SK-N-SH (cell line): Measurements from ENCODE around the gene SELPLG. TPM values are rescaled to one million over a fixed set of nuclear protein-coding genes. Genes with fewer than 3 reads are reported as not detected.

ENCODE experiments used
- CTCF ChIA-PET: fragments of 300-600, 350-600 bp; formaldehyde crosslinking; extraction: SDS; loops from one replicate; lab custom pipeline; 2021; lab: Yijun Ruan, JAX
- POLR2A ChIA-PET: fragments of 350-600 bp; sonication (Branson Sonifier 250); formaldehyde crosslinking; extraction: SDS; loops from one replicate; lab custom pipeline; 2020; ENCODE audit warnings: antibody characterized with exemption, inconsistent platforms; lab: Yijun Ruan, JAX
- DNase-seq: peaks from one replicate; pipeline ENCODE4 v3.0.0; 2012
- H2AFZ ChIP-seq: fragments of 200-600 bp; sonication (generic); 2 replicates; pipeline ENCODE4 v1.8.1; 2016; ENCODE audit warnings: antibody characterized with exemption, mild to moderate bottlenecking, low read depth
- H3F3A ChIP-seq: fragments of 200-600 bp; sonication (generic); replicated peaks from 2 replicates; pipeline ENCODE3; 2016; ENCODE audit warnings: antibody characterized with exemption, mild to moderate bottlenecking; ENCODE audit not compliant: insufficient read depth
- H3K27ac ChIP-seq, 2 experiments: fragments of 200-500 bp in 1 of 2; fragments of 200-600 bp in 1 of 2; sonication (Bioruptor generic) in 1 of 2; sonication (generic), shearing (Covaris generic) in 1 of 2; 2 replicates each; pipeline versions ENCODE4 v1.5.1 to v1.6.1; 2014 to 2016; ENCODE audit warnings: low read depth in 2 of 2, inconsistent platforms in 1 of 2, low read length in 1 of 2, mild to moderate bottlenecking in 1 of 2, mixed read lengths in 1 of 2
- H3K27me3 ChIP-seq: fragments of 200-600 bp; sonication (generic), shearing (Covaris generic); 2 replicates; pipeline ENCODE4 v1.6.1; 2016; ENCODE audit warnings: mixed run types; ENCODE audit not compliant: insufficient read depth
- H3K36me3 ChIP-seq, 2 experiments: fragments of 200-500 bp in 1 of 2; fragments of 200-600 bp in 1 of 2; sonication (Bioruptor generic) in 1 of 2; sonication (generic) in 1 of 2; replicated peaks in 1 of 2; 2 replicates each; pipeline versions ENCODE3 to v1.5.1; 2014 to 2016; ENCODE audit warnings: low read length in 1 of 2, mild to moderate bottlenecking in 1 of 2; ENCODE audit not compliant: insufficient read depth in 2 of 2, control insufficient read depth in 1 of 2
- H3K4me1 ChIP-seq, 2 experiments: fragments of 200-500 bp in 1 of 2; fragments of 200-600 bp in 1 of 2; sonication (Bioruptor generic) in 1 of 2; sonication (generic), shearing (Covaris generic) in 1 of 2; 2 replicates each; pipeline versions ENCODE4 v1.5.1 to v1.6.1; 2014 to 2016; ENCODE audit warnings: low read depth in 1 of 2, low read length in 1 of 2, mixed run types in 1 of 2; ENCODE audit not compliant: insufficient read depth in 2 of 2, control insufficient read depth in 1 of 2
- H3K4me2 ChIP-seq: fragments of 200-600 bp; sonication (generic), shearing (Covaris generic); 2 replicates; pipeline ENCODE4 v1.6.1; 2017; ENCODE audit warnings: mixed run types
- H3K4me3 ChIP-seq, 2 experiments: fragments of 200-500 bp in 1 of 2; fragments of 200-600 bp in 1 of 2; sonication (Bioruptor generic) in 1 of 2; sonication (generic), shearing (Covaris generic) in 1 of 2; 2 replicates each; pipeline versions ENCODE4 v1.5.1 to v1.8.1; 2014 to 2016; ENCODE audit warnings: low read depth in 2 of 2, inconsistent platforms in 1 of 2, low read length in 1 of 2, mild to moderate bottlenecking in 1 of 2, mixed read lengths in 1 of 2, moderate library complexity in 1 of 2
- H3K79me2 ChIP-seq: fragments of 200-600 bp; sonication (generic); 2 replicates; pipeline ENCODE4 v1.8.1; 2017; ENCODE audit warnings: mild to moderate bottlenecking; ENCODE audit not compliant: insufficient read depth
- H3K9ac ChIP-seq: fragments of 200-600 bp; sonication (generic); 2 replicates; pipeline ENCODE4 v1.6.1; 2017; ENCODE audit warnings: mixed run types
- H3K9me2 ChIP-seq: fragments of 200-600 bp; sonication (generic); 2 replicates; pipeline ENCODE4 v1.6.1; 2017; ENCODE audit warnings: mixed run types
- H3K9me3 ChIP-seq: fragments of 200-600 bp; sonication (generic); 2 replicates; pipeline ENCODE4 v1.6.1; 2017; ENCODE audit warnings: mixed run types, mild to moderate bottlenecking, moderate library complexity
- H4K20me1 ChIP-seq: fragments of 200-600 bp; sonication (generic); 2 replicates; pipeline ENCODE4 v1.6.1; 2017; ENCODE audit warnings: mild to moderate bottlenecking, mixed run types; ENCODE audit not compliant: insufficient read depth
- ELF1 ChIP-seq: IDR thresholded peaks from 2 replicates; pipeline ENCODE4 v1.4.0; 2012
- FOSL2 ChIP-seq: IDR thresholded peaks from 2 replicates; pipeline ENCODE4 v1.4.0; 2012; ENCODE audit warnings: low read depth, mild to moderate bottlenecking, moderate library complexity, borderline replicate concordance
- GABPA ChIP-seq: IDR thresholded peaks from 2 replicates; pipeline ENCODE4 v1.4.0; 2012; ENCODE audit warnings: low read depth, mild to moderate bottlenecking
- GATA2 ChIP-seq: sonication (generic); formaldehyde crosslinking; IDR thresholded peaks from 2 replicates; pipeline ENCODE4 v1.5.0; 2020; ENCODE audit warnings: mild to moderate bottlenecking, missing genetic modification reagents
- MEF2A ChIP-seq: IDR thresholded peaks from 2 replicates; pipeline ENCODE4 v1.4.0; 2012; ENCODE audit warnings: low read depth, borderline replicate concordance
- NFIC ChIP-seq: IDR thresholded peaks from 2 replicates; pipeline ENCODE4 v1.4.0; 2012; ENCODE audit warnings: borderline replicate concordance
- NRF1 ChIP-seq: IDR thresholded peaks from 2 replicates; pipeline ENCODE4 v1.6.1; 2012; ENCODE audit warnings: low read depth, mild to moderate bottlenecking, low read length
- RFX5 ChIP-seq: IDR thresholded peaks from 2 replicates; pipeline ENCODE4 v1.6.1; 2012; ENCODE audit warnings: mild to moderate bottlenecking, improper control_type of control experiment, low read length
- RXRA ChIP-seq: IDR thresholded peaks from 2 replicates; pipeline ENCODE4 v1.4.0; 2012; ENCODE audit warnings: low read depth, mild to moderate bottlenecking, borderline replicate concordance
- SIN3A ChIP-seq: IDR thresholded peaks from 2 replicates; pipeline ENCODE4 v1.6.1; 2012; ENCODE audit warnings: low read depth, mild to moderate bottlenecking, low read length, moderate library complexity, borderline replicate concordance
- SMC3 ChIP-seq: IDR thresholded peaks from 2 replicates; pipeline ENCODE4 v1.6.1; 2012; ENCODE audit warnings: low read depth, low read length, improper control_type of control experiment
- TAF1 ChIP-seq: IDR thresholded peaks from 2 replicates; pipeline ENCODE4 v1.6.1; 2012; ENCODE audit warnings: low read depth, mild to moderate bottlenecking, low read length, moderate library complexity, borderline replicate concordance
- YY1 ChIP-seq: IDR thresholded peaks from 2 replicates; pipeline ENCODE4 v1.4.0; 2012; ENCODE audit warnings: low read depth, mild to moderate bottlenecking
- WGBS: methylation state at CpG from one replicate; pipeline ENCODE4 v1.1.6; 2017; ENCODE audit warnings: low lambda C conversion rate; 5-methylcytosine and 5-hydroxymethylcytosine counted together
- polyA plus RNA-seq, 3 experiments: library from polyadenylated mRNA; depleted of rRNA; stranded (reverse); fragments of >200 nt; gene quantifications; 2 replicates each; pipeline ENCODE4 v1.2.3, GENCODE V29; 2012
- TF ChIP-seq, protein P1 (sequence below): fragments of 200-600 bp; sonication (generic); IDR thresholded peaks from 2 replicates; pipeline ENCODE4 v1.6.1; 2017; ENCODE audit warnings: antibody characterized with exemption, mild to moderate bottlenecking, moderate library complexity
- TF ChIP-seq, protein P2 (sequence below): IDR thresholded peaks from 2 replicates; pipeline ENCODE4 v1.4.0; 2012; ENCODE audit warnings: low read depth, borderline replicate concordance
- TF ChIP-seq, protein P3 (sequence below): IDR thresholded peaks from 2 replicates; pipeline ENCODE4 v1.4.0; 2012; ENCODE audit warnings: low read depth, borderline replicate concordance

The SELPLG gene
- polyA plus RNA-seq, 1 of the 3 experiments (the other 2 are of a cell fraction), result 2.8 TPM

DNA sequence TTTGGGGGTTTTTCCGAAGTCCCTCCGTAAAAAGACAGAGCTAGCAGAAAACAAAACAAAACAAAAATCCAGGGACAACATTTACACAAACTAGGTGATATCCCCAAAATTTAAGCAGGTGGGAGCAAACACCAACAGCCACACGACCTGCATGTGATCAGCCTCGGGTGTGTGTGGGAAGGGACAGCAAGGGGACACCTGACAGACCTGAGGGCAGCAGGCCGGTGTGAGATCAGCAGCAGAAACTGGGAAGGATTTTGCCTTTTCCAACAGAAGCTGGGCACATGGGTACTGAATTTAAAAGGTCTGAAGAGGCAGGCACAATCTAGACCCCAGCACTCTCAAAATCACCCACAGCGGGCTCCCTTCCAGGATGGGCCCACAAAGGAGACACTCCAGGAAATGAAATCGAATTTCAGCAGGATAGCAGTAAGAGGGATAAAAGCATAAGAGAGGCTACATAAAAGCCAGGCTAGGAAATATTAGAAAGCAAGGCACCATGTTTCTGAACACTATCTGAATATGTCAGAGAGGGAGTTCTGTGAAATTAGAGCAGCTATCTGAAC, 36.5 kb upstream of the SELPLG start:
- POLR2A ChIA-PET, result no interaction called here
- WGBS, result 91% methylated on average over 7 of the region's 7 CpGs
- H3K9me3 ChIP-seq, result no peaks in the 10 kb centered on the region
- no peaks in the 10 kb centered on the region for H3K9me2 ChIP-seq
- peaks cover 100% of the 10 kb centered on the region for H3K79me2 ChIP-seq
- H3K4me3 ChIP-seq, result no peak overlapping the region
- peaks cover 13 to 31% of the 10 kb centered on the region in 2 experiments for H3K36me3 ChIP-seq
- TF ChIP-seq, protein P1, sequence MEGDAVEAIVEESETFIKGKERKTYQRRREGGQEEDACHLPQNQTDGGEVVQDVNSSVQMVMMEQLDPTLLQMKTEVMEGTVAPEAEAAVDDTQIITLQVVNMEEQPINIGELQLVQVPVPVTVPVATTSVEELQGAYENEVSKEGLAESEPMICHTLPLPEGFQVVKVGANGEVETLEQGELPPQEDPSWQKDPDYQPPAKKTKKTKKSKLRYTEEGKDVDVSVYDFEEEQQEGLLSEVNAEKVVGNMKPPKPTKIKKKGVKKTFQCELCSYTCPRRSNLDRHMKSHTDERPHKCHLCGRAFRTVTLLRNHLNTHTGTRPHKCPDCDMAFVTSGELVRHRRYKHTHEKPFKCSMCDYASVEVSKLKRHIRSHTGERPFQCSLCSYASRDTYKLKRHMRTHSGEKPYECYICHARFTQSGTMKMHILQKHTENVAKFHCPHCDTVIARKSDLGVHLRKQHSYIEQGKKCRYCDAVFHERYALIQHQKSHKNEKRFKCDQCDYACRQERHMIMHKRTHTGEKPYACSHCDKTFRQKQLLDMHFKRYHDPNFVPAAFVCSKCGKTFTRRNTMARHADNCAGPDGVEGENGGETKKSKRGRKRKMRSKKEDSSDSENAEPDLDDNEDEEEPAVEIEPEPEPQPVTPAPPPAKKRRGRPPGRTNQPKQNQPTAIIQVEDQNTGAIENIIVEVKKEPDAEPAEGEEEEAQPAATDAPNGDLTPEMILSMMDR, result no peak
- TF ChIP-seq, protein P2, sequence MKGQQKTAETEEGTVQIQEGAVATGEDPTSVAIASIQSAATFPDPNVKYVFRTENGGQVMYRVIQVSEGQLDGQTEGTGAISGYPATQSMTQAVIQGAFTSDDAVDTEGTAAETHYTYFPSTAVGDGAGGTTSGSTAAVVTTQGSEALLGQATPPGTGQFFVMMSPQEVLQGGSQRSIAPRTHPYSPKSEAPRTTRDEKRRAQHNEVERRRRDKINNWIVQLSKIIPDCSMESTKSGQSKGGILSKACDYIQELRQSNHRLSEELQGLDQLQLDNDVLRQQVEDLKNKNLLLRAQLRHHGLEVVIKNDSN, result no peak
- no peak for TF ChIP-seq NFIC
- TF ChIP-seq GABPA, result no peak
- no peak for TF ChIP-seq SMC3
- no peak for TF ChIP-seq RXRA
- no peak for TF ChIP-seq YY1
- TF ChIP-seq MEF2A, result no peak
- TF ChIP-seq SIN3A, result no peak
- TF ChIP-seq GATA2 (CRISPR knock-in tag), result no peak
- TF ChIP-seq, protein P3, sequence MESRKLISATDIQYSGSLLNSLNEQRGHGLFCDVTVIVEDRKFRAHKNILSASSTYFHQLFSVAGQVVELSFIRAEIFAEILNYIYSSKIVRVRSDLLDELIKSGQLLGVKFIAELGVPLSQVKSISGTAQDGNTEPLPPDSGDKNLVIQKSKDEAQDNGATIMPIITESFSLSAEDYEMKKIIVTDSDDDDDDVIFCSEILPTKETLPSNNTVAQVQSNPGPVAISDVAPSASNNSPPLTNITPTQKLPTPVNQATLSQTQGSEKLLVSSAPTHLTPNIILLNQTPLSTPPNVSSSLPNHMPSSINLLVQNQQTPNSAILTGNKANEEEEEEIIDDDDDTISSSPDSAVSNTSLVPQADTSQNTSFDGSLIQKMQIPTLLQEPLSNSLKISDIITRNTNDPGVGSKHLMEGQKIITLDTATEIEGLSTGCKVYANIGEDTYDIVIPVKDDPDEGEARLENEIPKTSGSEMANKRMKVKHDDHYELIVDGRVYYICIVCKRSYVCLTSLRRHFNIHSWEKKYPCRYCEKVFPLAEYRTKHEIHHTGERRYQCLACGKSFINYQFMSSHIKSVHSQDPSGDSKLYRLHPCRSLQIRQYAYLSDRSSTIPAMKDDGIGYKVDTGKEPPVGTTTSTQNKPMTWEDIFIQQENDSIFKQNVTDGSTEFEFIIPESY, result no peak
- no peak for TF ChIP-seq RFX5
- no peak for TF ChIP-seq ELF1
- no peak for TF ChIP-seq TAF1
- TF ChIP-seq FOSL2, result no peak
- TF ChIP-seq NRF1, result no peak
- no peak overlapping the region for H3K9ac ChIP-seq
- H3K27ac ChIP-seq, result peak overlapping the region; percentile 19 to 72; a peak in 2 of 4 replicates
- peaks cover 49 to 50% of the 10 kb centered on the region in 2 experiments for H3K4me1 ChIP-seq
- DNase-seq, result no peak
- H3F3A ChIP-seq, result peaks cover 38% of the 10 kb centered on the region
- H3K27me3 ChIP-seq, result no peaks in the 10 kb centered on the region
- no peak overlapping the region for H3K4me2 ChIP-seq
- H2AFZ ChIP-seq, result no peak overlapping the region
- CTCF ChIA-PET, result interaction anchor here (0.8 to 14.1 kb wide), 4 partner anchors 9 to 133 kb away, joined by 4 to 327 read pairs (median 9); no protein-coding TSS in a partner anchor
- H4K20me1 ChIP-seq, result peaks cover 38% of the 10 kb centered on the region; the same call in 1 of the 2 replicates
